Bronchial epithelial cell (primary cell): Measurements from ENCODE around the gene KCNAB2. TPM values are rescaled to one million over a fixed set of nuclear protein-coding genes. Genes with fewer than 3 reads are reported as not detected.

Experiments used
- DNase-seq: peaks from one replicate; pipeline ENCODE4 v3.0.0-alpha.2; 2010; ENCODE audit warnings: low read depth
- FAIRE-seq: peaks from 2 replicates; lab custom pipeline; 2011; peaks lifted over from hg19 to GRCh38; lab: Jason Lieb, UNC
- H3K27me3 ChIP-seq: 2 replicates; pipeline ENCODE4 v1.5.1; 2011; ENCODE audit warnings: low read length; ENCODE audit not compliant: control insufficient read depth, insufficient read depth
- H3K36me3 ChIP-seq: 2 replicates; pipeline ENCODE4 v1.5.1; 2011; ENCODE audit warnings: low read length; ENCODE audit not compliant: control insufficient read depth, insufficient read depth
- H3K4me3 ChIP-seq: 2 replicates; pipeline ENCODE4 v1.5.1; 2011; ENCODE audit warnings: mild to moderate bottlenecking, low read depth, low read length, control low read depth
- total RNA-seq: library from RNA; depleted of rRNA; stranded (reverse); fragments of >200 nt; gene quantifications from 2 replicates; pipeline ENCODE4 v1.2.1, GENCODE V29; 2014
- TF ChIP-seq, protein P1 (sequence below): IDR thresholded peaks from 2 replicates; pipeline ENCODE4 v1.5.1; 2011; ENCODE audit warnings: mild to moderate bottlenecking, moderate library complexity, low read length, control low read depth, inconsistent platforms; ENCODE audit not compliant: insufficient read depth, severe bottlenecking

KCNAB2 gene
- total RNA-seq, 1 donor from 2014 or later = 1.8 TPM

DNA sequence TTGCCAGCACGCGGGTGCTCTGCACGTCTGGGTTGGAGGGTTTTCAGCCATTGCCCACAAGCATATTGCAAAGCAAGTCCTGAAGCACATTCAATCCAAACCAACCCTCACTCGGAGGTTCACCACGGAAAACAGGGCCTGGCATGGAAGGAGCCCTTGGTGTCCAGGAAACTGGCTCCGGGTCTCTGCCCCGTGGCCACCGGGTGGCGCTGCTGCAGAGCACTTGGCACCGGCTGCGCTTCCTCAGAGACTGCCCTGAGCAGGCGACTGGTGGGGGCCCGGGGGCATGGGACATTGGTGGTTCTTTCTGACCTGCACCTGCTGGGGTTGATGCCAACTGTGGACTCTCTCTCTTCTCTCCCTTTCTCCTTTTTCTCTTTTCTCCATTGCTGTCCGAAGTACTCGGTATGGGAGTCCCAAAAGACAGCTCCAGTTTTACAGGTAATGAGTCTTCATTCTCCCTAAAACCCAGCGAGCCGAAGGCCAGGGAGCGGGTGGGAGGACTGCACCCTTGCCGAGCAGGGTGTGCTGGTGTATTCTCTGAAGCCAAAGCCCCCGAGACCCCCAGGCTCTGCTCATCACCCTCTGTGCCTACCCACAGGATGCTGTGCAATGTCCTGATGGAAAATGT is 4.1 kb upstream of the KCNAB2 start:
- TF ChIP-seq, protein P1, sequence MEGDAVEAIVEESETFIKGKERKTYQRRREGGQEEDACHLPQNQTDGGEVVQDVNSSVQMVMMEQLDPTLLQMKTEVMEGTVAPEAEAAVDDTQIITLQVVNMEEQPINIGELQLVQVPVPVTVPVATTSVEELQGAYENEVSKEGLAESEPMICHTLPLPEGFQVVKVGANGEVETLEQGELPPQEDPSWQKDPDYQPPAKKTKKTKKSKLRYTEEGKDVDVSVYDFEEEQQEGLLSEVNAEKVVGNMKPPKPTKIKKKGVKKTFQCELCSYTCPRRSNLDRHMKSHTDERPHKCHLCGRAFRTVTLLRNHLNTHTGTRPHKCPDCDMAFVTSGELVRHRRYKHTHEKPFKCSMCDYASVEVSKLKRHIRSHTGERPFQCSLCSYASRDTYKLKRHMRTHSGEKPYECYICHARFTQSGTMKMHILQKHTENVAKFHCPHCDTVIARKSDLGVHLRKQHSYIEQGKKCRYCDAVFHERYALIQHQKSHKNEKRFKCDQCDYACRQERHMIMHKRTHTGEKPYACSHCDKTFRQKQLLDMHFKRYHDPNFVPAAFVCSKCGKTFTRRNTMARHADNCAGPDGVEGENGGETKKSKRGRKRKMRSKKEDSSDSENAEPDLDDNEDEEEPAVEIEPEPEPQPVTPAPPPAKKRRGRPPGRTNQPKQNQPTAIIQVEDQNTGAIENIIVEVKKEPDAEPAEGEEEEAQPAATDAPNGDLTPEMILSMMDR = peak; percentile 82
- no peak for DNase-seq
- FAIRE-seq = no peak

DNA sequence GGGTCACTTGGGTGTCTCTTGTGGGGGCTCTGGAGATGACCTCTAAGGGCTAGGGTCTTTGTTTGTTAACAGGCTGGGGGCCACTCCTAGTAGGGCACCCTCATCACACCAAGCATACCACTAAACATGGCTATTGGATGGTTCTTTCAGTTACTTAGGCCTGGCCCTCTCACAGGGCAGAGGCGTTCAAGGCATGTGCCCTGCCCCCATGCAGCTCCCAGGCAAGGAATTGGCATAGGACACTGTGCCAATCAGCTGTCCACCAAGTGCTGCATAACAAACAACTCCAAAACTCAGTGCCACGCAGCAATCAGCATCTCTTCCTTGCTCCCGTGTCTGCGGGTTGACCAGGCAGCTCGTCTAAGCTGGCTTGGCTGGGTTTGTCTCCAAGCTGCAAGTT is 2.1 kb upstream of the KCNAB2 start:
- TF ChIP-seq, protein P1 = no peak
- Histone ChIP-seq H3K4me3 (no peak overlapping the region), H3K27me3 (peaks cover 7% of the 10 kb centered on the region), H3K36me3 (no peaks in the 10 kb centered on the region)
- DNase-seq (no peak), FAIRE-seq (no peak)

More for the DNA sequence above, 4.1 kb upstream of the KCNAB2 start:
- Histone ChIP-seq H3K36me3 (no peaks in the 10 kb centered on the region), H3K4me3 (no peak overlapping the region), H3K27me3 (peaks cover 7% of the 10 kb centered on the region)

GRCh38 chr1:6044481-6045109 is 1.1 kb upstream of the KCNAB2 start:
- Histone ChIP-seq H3K27me3 (peaks cover 5% of the 10 kb centered on the region), H3K36me3 (no peaks in the 10 kb centered on the region), H3K4me3 (no peak overlapping the region)
- no peak for FAIRE-seq
- TF ChIP-seq, protein P1 = no peak
- DNase-seq = no peak

DNA sequence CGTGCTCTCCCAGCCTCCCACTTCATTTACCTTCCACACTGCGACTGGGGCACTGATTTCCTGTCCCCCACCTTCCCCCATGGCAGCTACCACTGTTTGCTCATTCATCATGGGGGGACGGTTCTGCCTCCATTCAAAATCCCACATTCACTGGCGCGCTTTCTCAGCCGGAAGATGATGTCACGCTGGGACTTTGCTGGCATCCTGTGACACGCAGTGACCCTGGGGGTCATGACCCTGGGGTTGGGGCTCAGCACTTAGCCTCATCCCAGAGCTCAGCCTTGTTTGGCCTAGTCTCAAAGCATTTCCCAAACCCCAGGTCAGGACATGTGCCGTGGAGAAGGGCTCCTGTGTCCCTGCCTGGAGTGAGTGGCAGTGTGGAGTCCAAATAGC is 582 bp upstream of the KCNAB2 start:
- FAIRE-seq (no peak), DNase-seq (no peak)
- TF ChIP-seq, protein P1 = no peak
- Histone ChIP-seq H3K4me3 (no peak overlapping the region), H3K36me3 (no peaks in the 10 kb centered on the region), H3K27me3 (peaks cover under 1% of the 10 kb centered on the region)

DNA sequence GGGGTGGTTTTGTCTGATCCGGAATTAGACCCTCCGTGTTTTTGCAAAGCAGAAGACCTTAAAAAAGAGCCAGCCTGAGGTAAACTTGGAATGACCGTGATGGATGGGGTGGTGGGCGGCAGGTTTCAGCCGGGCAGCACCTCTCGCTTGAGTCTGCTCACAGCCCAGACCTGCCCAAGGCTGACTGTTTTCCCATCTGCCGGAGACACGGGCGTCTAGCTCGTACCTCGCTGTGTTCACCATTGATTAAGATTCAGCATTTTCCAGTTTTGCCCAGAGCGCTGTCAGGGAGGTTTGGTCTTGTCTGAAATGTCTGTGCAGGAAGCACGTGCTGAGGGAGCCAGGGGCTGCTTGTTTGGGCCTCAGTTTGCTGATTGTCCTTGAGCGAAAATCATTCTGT is 591 bp downstream of the KCNAB2 start:
- TF ChIP-seq, protein P1 = no peak
- FAIRE-seq (no peak), DNase-seq (no peak)
- Histone ChIP-seq H3K36me3 (no peaks in the 10 kb centered on the region), H3K4me3 (no peak overlapping the region), H3K27me3 (no peaks in the 10 kb centered on the region)
